ENCODE data around the gene GCK.

Gene GCK

GRCh38 chr7:44153948-44154335 is 35.3 kb downstream of the GCK start:
- Histone ChIP-seq H3K9ac (ENCODE audit: low read depth, low read length) (no peak overlapping the region), H3K36me3 (ENCODE audit: insufficient read depth, low read length) (no peaks in the 10 kb centered on the region), H3K9me3 (ENCODE audit: control insufficient read depth, insufficient read depth, low read length) (no peaks in the 10 kb centered on the region), H3K4me1 (ENCODE audit: insufficient read depth, low read length) (no peaks in the 10 kb centered on the region)

- Histone ChIP-seq H3K9me3 (ENCODE audit: control insufficient read depth, insufficient read depth, low read length) (no peaks in the 10 kb centered on the region), H3K4me1 (ENCODE audit: insufficient read depth, low read length) (no peaks in the 10 kb centered on the region), H3K36me3 (ENCODE audit: insufficient read depth, low read length) (no peaks in the 10 kb centered on the region), H3K9ac (ENCODE audit: low read depth, low read length) (no peak overlapping the region)
Observed at GRCh38 chr7:44152971-44153947, 36.0 kb downstream of the GCK start.

GRCh38 chr7:44151956-44152355 is 37.3 kb downstream of the GCK start:
- Histone ChIP-seq H3K9me3 (ENCODE audit: control insufficient read depth, insufficient read depth, low read length) (no peaks in the 10 kb centered on the region), H3K4me1 (ENCODE audit: insufficient read depth, low read length) (peaks cover 10% of the 10 kb centered on the region), H3K36me3 (ENCODE audit: insufficient read depth, low read length) (no peaks in the 10 kb centered on the region), H3K9ac (ENCODE audit: low read depth, low read length) (no peak overlapping the region)

- peaks cover 14% of the 10 kb centered on the region for H3K4me1 ChIP-seq (ENCODE audit: insufficient read depth, low read length)
- H3K36me3 ChIP-seq (ENCODE audit: insufficient read depth, low read length), result no peaks in the 10 kb centered on the region
- no peaks in the 10 kb centered on the region for H3K9me3 ChIP-seq (ENCODE audit: control insufficient read depth, insufficient read depth, low read length)
- no peak overlapping the region for H3K9ac ChIP-seq (ENCODE audit: low read depth, low read length)
Observed at GRCh38 chr7:44150966-44151941, 38.0 kb downstream of the GCK start.

GRCh38 chr7:44150466-44150832 is 38.8 kb downstream of the GCK start:
- Histone ChIP-seq H3K9me3 (ENCODE audit: control insufficient read depth, insufficient read depth, low read length) (no peaks in the 10 kb centered on the region), H3K4me1 (ENCODE audit: insufficient read depth, low read length) (peaks cover 14% of the 10 kb centered on the region), H3K9ac (ENCODE audit: low read depth, low read length) (no peak overlapping the region), H3K36me3 (ENCODE audit: insufficient read depth, low read length) (no peaks in the 10 kb centered on the region)

GRCh38 chr7:44149571-44150465 is 39.4 kb downstream of the GCK start:
- H3K9ac ChIP-seq (ENCODE audit: low read depth, low read length), result no peak overlapping the region
- H3K4me1 ChIP-seq (ENCODE audit: insufficient read depth, low read length), result peaks cover 14% of the 10 kb centered on the region
- no peaks in the 10 kb centered on the region for H3K9me3 ChIP-seq (ENCODE audit: control insufficient read depth, insufficient read depth, low read length)
- H3K36me3 ChIP-seq (ENCODE audit: insufficient read depth, low read length), result no peaks in the 10 kb centered on the region

GRCh38 chr7:44148961-44149536 is 40.2 kb downstream of the GCK start:
- Histone ChIP-seq H3K4me1 (ENCODE audit: insufficient read depth, low read length) (peaks cover 14% of the 10 kb centered on the region), H3K9me3 (ENCODE audit: control insufficient read depth, insufficient read depth, low read length) (no peaks in the 10 kb centered on the region)

GRCh38 chr7:44148166-44148565 is 41.1 kb downstream of the GCK start:
- no peaks in the 10 kb centered on the region for H3K9me3 ChIP-seq (ENCODE audit: control insufficient read depth, insufficient read depth, low read length)
- H3K4me1 ChIP-seq (ENCODE audit: insufficient read depth, low read length), result peaks cover 14% of the 10 kb centered on the region
- no peaks in the 10 kb centered on the region for H3K36me3 ChIP-seq (ENCODE audit: insufficient read depth, low read length)
- no peak overlapping the region for H3K9ac ChIP-seq (ENCODE audit: low read depth, low read length)

More at GRCh38 chr7:44148961-44149536, 40.2 kb downstream of the GCK start:
- Histone ChIP-seq H3K36me3 (ENCODE audit: insufficient read depth, low read length) (no peaks in the 10 kb centered on the region), H3K9ac (ENCODE audit: low read depth, low read length) (no peak overlapping the region)

- Histone ChIP-seq H3K9me3 (ENCODE audit: control insufficient read depth, insufficient read depth, low read length) (no peaks in the 10 kb centered on the region), H3K9ac (ENCODE audit: low read depth, low read length) (no peak overlapping the region), H3K36me3 (ENCODE audit: insufficient read depth, low read length) (no peaks in the 10 kb centered on the region), H3K4me1 (ENCODE audit: insufficient read depth, low read length) (peaks cover 14% of the 10 kb centered on the region)
Observed at GRCh38 chr7:44147026-44147991, 41.9 kb downstream of the GCK start.

- H3K4me1 ChIP-seq (ENCODE audit: insufficient read depth, low read length), result peaks cover 19% of the 10 kb centered on the region
- peak overlapping the region; percentile 50; the same call in 1 of the 2 replicates for H3K9ac ChIP-seq (ENCODE audit: low read depth, low read length)
- H3K36me3 ChIP-seq (ENCODE audit: insufficient read depth, low read length), result no peaks in the 10 kb centered on the region
- no peaks in the 10 kb centered on the region for H3K9me3 ChIP-seq (ENCODE audit: control insufficient read depth, insufficient read depth, low read length)
Observed at GRCh38 chr7:44145969-44146911, 43.0 kb downstream of the GCK start.

GRCh38 chr7:44145479-44145968 is 43.7 kb downstream of the GCK start:
- Histone ChIP-seq H3K4me1 (ENCODE audit: insufficient read depth, low read length) (peaks cover 22% of the 10 kb centered on the region), H3K9ac (ENCODE audit: low read depth, low read length) (peak overlapping the region; percentile 44; the same call in 1 of the 2 replicates), H3K9me3 (ENCODE audit: control insufficient read depth, insufficient read depth, low read length) (no peaks in the 10 kb centered on the region), H3K36me3 (ENCODE audit: insufficient read depth, low read length) (no peaks in the 10 kb centered on the region)
